Amniotic epithelial cell (primary cell): ENCODE data around the gene BCAS1.

Experiments
- DNase-seq: peaks from one replicate; pipeline ENCODE4 v3.0.0-alpha.2; 2010; ENCODE audit warnings: low read depth

Gene BCAS1

DNA sequence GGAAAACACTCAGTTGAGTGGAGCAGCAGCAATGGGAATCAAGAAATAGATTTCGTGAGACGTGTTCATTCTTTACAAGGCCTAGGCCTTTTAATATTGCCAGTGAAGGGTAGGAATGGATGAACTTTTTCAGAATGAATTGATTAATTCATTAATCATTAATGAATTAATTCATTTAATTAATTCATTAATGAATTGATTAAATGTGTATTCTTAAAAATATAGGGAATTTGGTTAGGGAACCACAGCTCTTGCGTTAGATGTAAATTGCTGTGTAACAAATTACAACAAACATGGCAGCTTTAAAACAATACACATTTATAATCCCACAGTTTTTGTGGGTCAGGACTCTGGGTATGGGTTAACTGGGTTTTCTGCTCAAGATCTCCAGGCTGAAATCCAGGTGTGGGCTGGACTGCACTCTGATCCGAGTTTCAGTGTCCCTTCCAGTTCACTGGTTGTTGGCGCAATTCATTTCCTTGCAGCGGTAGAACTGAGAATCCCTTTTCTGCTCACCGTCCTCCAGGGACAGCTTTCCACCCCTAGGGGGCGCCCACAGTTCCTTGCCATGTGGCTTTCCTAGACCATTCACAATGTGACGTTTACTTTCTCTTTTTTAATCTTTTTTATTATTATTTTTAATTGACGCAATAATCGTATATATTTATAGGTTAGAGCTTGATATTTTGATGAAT, 32.8 kb upstream of the BCAS1 start:
- peak; percentile 64 for DNase-seq

DNA sequence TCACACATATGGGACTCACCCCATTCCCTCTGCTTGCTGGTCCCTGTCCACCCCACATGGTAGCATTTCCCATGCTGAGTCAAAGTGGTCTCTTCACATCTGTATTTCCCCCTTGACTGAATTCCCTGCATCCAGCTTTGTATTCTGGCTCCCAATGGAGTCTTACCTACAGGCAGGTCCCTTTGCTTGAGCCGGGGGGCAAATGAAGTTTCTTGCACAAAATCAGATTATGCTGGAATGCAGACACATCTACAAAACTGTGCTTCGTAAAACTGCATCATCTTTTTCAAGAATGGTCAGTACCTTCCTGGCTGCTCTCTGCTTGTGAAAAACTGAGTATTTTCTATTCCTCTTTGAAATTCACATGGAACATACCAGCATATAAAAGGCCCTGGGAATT, 32.1 kb upstream of the BCAS1 start:
- no peak for DNase-seq

DNA sequence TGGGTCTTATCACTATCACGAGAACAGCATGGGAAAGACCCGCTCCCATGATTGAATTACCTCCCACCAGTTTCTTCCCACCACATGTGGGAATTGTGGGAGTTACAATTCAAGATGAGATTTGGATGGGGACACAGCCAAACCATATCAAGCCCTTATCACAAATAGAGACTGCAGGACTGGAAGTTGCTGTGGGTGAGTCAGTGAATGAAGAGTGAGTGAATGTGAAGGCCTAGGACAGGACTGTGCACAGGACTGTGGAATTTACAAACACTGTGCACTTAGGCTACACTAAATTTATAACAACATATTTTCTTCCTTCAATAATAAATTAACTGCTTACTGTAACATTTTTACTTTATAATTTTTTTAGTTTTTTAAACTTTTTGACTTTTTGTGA, 30.2 kb upstream of the BCAS1 start:
- DNase-seq: peak; percentile 44

DNA sequence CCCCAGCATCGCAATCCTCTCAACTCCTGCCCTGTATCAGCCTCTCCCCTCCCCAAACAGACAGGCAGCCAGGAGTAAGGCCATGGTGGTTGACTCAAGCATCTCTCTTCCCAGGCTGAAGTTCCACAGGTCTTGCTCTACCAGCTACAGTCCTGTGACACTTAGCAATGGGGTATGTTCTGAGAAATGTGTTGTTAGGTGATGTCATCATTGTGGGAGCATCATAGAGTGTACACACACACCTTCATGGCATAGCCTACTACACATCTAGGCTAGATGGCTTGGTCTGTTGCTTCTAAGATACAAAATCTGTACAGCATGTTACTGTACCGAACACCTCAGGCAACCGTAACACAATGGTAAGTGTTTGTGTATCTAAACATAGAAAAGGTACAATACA, 29.5 kb upstream of the BCAS1 start:
- DNase-seq: peak; percentile 5

DNA sequence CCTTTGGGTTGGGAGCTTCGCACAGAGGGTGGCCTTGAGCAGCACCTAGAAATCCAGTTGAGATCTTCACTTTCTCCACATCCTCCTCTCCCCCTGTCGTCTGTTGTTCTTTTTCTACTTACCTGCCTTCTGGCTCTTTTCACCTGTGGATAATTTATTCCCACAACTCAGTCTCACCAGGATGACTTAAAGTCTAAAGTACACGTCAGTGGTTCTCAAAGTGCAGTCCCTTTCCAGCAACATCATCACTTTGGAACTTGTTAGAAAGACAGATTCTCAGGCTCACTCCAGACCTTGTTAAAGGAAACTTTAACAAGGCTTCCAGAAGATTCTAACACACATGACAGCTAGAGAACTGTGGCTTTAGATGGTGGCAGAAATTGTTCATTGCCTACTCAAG, 27.7 kb upstream of the BCAS1 start:
- DNase-seq: no peak

DNA sequence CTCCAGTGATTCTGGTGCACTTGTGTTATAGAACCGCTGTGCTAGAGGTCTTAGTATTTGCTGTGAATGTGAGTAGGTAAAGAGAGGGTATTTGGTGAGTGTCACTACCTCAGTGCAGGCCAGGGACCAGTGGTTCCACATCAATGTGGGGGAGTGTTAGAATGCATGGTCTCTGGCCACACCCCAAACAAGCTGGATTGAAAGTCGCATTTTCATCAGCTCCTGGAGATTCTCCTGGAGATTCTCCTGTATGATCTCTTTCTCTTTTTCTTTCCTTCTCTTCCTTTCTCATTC, 26.8 kb upstream of the BCAS1 start:
- no peak for DNase-seq

DNA sequence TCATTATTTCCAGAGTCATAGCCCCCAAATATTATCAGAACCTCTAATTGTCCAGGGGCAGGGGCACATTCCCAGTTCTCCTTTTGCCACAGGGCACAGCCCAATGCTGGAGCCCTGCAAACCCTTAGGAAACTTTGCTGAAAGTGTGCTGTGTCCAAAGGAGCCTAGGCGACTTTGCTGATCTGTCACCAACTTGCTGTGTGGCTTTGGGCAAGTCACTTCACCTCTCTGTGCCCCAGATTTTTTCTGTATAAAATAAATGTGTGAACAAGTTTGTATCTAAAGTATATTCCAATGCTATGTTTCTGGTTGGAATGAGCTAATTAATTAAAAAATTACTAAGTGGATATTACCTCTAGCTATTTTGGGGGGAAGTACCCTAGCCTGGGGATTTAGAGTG, 25.4 kb upstream of the BCAS1 start:
- no peak for DNase-seq

DNA sequence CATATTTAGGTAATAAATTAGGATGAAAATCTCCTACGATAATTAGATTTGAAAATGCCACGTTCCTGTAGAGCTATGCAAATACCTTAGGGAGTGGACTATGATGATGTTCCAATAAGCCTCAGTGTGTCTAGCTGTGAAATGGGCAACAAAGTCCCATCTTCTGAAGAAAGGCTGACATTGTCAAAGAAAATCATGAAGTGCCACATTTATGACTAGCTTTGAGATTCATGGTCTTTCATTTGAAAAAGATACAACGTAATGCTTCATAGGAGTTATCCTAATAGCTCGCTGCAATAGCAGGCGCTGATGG, 23.8 kb upstream of the BCAS1 start:
- DNase-seq: no peak

DNA sequence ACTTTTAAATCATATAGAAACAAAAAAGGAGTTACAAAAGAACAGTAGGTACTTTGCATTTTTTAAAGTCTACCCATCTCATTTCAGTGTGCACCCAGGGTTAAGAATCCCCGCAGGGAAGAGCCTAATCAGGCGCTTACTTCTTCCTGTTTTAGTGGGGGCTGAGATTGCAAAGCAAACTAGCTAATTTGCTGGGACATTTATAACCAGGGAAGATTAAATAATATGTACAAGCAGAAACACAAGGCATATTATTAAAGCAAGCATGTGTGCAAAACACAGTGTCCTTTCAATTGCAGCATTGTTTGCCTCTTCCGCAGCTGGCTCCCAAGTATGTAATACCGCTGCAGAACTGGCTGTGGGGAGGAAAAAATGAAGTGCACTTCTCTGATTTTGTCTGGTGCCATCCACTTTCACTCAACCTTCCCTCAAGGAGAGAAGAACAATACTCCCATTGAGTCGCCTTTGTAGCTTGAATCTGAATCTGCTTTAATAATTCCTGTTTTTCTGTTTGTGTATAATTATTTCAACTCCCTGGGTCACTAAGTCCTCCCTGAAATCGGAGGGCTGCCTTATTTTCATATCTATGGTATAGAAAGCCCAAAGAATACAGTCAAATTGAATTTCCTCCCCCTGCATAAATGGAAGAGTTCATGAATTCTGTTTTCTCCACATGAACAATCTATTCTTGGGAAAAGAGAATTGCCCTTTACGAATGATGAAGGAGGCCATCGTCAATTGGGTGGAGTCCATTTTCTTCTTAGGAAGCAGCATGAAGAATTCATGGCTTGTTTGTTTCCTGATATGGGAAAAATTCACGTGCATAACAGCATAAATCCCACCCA, 23.3 kb upstream of the BCAS1 start:
- DNase-seq: no peak

DNA sequence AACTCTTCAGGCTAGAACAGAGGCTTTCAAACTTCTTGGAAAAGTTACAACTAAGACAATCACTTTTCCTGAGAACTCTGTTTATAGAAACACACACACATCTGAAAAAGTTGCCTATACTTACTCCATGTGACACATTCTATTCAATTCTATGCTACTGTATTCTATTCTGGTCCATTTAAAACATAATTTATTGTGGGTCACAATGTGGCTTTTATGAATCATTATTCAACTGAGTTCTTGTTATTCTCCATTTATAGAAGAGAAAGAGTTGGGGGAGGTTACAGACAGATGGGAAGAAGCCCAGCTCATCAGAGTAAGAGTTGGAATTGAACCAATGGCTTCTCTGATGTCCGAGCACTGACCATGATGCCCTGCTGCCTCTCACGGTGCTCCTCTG, 21.6 kb upstream of the BCAS1 start:
- no peak for DNase-seq

DNA sequence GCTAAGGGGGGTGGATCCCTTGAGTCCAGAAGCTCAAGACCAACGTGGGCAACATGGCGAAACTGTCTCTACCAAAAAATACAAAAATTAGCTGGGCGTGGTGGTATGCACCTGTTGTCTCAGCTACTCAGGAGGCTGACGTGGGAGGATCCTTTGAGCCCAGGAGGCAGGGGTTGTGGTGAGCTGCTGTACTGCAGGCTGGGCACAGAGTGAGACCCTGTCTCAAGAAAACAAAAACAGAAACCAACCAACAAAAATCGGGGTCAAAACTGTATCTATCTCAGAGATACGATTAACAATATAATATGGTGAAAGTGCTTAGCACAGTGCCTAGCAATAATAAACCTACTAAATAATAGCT, 20.7 kb upstream of the BCAS1 start:
- no peak for DNase-seq

DNA sequence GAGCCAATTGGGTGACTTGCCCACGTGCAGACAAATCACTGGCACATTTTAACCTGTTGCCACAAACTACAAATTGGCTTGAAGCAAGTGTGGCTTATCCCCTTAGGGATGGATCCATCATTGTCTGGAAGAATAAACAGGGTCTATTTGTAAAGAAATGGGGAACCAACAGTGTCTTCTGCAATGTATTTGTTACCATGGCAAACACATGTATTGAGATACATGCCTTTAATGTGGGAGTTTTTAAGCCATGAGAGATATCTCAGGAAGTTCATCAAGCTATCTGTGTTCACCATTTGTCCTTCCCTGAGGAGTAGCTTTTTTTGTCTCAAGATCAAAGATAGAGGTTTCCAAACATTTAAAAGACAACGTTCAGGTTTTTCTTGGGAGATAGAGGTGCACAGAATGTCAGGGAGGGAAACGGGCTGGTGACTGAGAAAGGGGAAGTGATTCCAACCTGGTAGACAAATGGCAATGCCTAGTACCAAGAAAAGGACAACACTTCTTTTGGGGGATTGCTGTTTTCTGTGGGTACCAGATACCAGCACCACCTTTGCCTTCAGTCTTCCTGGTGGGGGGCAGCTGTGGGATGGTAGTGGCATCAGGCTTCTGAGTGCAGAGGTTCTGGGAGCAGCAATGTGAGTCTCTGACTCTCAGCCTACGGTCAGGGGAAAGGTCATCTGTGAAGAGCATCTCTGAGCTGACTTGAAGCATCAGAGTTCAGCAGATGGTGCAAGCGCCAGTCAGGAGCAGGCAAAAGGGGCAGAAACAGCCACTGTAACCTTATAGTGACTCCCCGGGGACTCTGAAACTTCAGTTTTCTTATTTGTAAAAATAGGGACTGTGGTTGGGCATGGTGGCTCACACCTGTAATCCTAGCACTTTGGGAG, 20.1 kb upstream of the BCAS1 start:
- DNase-seq: no peak

DNA sequence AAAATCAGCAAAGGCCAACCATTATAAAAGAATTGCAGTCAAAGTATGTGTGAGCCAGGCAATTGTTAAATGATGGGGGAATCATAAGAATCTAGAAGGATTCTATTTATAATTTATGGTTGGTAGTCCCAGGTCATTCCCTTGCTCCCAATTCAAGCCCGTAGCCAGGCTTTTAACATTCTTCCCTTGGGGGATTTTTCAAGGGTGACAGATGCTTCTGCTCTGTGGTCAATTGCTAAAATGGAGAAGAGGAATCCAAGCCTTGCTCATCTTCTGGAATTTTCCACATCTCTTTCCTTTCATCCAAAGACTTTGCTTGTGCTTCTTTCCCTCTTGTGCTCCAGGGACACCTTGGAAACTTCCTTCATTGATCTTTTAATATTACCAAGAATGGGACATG, 18.0 kb upstream of the BCAS1 start:
- no peak for DNase-seq

DNA sequence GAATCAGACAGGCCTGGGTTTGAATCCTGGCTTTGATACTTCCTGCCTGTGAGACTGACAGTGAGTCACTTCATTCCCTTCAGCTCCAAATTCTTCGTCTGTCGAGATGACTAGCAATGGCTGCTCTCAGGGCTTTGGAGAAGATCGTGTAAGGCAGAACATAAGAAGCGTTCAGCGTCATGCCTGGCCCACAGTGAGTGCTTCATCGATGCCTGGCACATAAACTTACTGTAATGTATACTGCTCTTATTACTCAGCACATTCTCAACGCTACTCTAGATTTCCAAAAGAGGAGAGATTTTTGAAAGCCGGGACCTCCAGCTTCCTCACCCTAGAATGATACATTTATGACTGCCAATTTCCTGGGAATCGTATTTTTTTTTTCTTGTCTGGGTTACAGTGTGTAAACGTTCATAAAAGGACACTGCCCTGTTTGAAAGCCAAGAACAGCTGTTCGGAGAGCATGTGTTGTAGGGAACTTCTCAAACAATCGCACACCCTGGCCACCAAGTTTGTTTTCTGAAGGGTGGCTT, 16.2 kb upstream of the BCAS1 start:
- no peak for DNase-seq

DNA sequence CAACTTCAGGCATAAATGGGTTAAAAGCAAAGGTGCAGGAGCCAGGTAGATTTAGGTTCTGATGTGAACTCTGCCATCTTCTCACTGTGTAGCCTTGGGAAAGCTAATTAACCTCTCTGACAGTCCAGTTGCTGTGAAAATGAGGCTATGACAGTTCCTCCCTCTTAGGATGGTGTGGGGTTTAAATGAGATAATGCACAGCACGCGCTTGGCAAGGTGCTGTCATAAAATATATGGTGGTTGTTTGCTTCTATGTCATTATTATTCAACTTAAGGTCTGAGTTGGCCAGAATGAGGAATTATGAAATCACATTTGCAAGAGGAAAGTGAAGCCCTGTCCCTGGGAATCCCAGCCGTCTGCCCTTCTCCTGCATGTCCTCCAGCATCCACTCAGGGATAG, 15.5 kb upstream of the BCAS1 start:
- no peak for DNase-seq

DNA sequence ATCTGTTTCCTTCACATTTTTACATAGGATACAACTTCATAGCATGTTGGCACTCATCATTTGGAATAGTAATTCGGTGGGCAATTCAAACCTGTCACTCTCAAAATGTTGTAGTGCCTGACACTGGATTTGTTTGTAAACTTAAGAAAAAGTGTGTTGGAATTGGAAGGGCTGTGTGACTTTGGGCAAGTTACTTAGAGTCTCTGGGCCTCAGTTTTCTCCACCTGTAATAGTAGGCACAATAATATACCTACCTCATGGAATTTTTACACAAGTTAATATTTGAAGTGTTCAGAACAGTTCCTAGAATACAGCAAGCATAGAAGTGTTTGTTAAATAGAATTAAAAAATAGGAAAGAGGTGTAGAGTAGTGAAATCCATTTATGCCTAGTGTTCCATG, 15.0 kb upstream of the BCAS1 start:
- no peak for DNase-seq

DNA sequence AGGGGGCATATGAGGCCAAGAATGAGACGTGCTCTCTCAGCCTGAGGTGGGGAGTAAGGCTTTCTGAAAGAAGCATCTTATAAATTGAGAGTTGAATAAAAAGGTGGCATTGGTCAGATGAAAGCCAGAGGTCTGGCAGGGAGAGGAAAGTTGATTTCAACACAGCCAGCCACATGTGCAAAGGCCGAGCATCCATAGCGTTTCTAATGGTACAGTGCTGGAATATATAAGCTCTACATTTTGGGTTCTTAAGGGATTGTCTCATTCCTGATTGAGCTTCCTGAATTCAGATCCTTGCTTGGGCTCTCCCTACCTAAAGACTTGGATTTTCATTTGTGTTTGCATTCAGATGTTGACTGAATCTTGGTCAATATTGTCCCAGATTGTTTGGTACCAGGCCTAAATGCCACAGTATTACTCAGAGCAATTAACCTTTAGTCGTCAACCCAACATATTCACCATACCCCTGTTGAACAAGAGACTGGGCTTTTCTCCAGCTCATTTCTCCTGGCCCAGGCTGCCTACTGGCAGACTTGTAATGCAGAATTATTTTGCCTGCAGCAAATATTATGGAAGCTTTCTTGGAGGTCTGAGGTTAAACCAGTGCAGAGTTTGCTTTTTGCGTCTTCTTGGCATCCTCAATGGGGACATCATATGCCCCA, 14.5 kb upstream of the BCAS1 start:
- DNase-seq: no peak

DNA sequence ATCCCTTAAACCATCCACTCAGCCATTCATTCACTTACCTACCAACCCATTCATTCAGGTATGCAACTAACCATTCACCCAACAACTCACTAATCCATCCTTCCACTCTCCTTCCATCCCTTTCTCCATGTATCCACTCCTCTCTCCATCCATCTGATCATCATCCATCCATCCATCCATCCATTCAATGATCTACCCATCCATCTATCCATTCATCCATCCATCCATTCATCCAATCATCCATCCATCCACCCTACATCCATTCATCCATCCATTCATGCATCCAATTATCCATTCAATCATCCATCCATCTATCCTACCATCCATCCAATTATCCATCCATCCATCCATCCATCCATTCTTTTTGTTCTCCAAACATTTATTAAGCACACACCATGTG, 13.8 kb upstream of the BCAS1 start:
- DNase-seq: no peak

DNA sequence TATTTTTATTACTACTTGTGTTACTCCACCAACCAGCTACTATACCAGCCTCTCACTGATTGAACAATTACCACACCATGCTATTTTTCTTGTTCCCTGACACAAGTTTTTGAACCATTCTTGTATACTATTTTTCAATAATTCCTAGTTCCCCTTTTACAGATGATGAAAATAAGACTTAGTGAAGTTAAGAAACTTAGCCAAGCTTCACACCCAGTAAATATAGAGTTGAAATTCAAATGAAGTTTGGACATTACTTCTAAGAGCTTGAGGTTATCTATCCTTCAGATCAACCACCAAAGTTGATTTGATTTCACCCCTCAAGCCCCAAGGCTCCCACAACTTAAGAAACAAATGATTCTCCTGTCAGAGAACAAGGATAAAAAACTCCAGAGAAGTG, 13.1 kb upstream of the BCAS1 start:
- DNase-seq: no peak

DNA sequence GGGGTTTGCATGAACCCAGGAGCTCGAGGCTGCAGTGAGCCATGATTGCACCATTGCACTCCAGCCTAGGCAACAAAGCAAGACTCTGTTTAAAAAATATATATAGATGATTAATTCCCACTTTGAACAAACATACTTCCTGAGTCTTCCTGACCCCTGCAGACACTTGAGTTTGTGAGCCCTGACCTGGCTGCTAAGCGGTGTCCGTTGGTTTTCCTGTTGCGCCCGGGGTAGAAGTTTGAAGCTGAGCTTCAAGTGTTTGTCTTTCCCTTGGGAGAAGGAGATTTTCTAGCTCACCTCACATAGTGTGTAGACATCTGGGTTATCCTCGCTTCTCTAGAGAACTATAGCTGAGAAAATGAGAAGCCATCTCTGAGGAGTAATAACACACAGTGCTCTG, 11.7 kb upstream of the BCAS1 start:
- no peak for DNase-seq

DNA sequence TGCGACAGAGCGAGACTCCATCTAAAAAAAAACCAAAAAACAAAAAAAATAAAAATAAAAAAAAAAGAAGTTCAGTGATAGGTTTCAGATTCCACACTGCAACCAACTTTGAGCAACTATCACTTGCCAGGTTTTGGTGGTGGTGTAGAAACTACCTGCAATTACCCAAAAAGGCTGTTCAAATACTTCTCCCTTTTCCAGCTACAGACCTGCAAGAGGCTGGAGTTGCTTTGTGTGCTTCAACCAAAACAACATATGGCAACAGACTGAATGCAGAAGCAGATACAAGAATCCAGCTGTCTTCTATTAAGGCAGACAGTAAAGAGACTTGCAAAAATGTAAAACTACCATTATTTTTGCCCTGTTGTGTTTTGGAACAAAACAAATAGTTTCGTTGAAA, 9.3 kb upstream of the BCAS1 start:
- no peak for DNase-seq

DNA sequence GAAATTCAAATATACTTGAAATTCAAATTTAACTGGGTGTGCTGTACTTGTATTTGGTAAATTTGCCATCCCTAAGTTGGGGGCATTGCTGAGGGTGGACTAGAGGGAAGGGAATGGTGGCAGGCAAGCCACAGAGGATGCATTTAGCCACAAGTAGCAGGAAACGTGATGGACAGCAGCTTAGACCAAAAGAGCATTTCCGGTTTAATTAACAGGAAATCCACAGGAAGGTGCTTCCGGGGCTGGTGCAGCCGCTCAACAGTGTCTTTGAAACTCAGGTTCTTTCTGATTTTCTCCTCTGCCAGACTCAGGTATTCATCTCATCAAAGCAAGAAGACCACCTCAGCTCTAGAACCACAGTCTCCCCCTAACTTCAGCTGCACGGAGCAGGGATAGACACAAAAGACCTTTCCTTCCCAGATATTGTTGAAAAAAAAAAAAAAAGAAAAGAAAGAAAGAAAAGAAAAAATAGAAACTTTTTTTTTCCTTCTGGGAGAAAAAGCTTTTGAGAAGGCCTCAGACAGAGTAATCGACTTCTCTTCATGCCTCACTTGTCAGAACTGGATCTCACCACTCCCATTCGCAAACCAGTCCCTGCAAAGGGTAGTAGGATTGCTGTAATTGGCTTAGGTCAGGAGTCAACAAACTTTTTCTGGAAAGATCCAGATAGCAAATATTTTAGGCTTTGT, 8.0 kb upstream of the BCAS1 start:
- DNase-seq: no peak
